Measurements from ENCODE around the gene MBOAT2. TPM values are rescaled to one million over a fixed set of nuclear protein-coding genes. Genes with fewer than 3 reads are reported as not detected.

MBOAT2 gene
- total and polyA plus RNA-seq, 12 donors: 0.24 to 9.6 (median 2.3) TPM

GRCh38 chr2:8858910-8859309, 144.6 kb downstream of the MBOAT2 start:
- WGBS, 4 donors: 56 to 73% (median 63%) methylated on average over 1 of the region's 1 CpG
- DNase-seq: no peak
- H3K36me3 ChIP-seq (replicated peaks in 1 of 2): no peaks in the 10 kb centered on the region
- intact Hi-C loops (cut with DNase I): no loop called here
- no peaks in the 10 kb centered on the region for H3K27me3 ChIP-seq
- TF ChIP-seq CTCF (IDR thresholded peaks at IDR 0.05): no peak
- no peak for TF ChIP-seq POLR2A (IDR thresholded peaks at IDR 0.05)
- no peak overlapping the region for H3K4me3 ChIP-seq
- no peak overlapping the region for H3K27ac ChIP-seq
- no peaks in the 10 kb centered on the region for H3K9me3 ChIP-seq (replicated peaks in 1 of 3)
- no peaks in the 10 kb centered on the region for H3K4me1 ChIP-seq (replicated peaks in 1 of 2)

- H3K27ac ChIP-seq: no peak overlapping the region
- no peaks in the 10 kb centered on the region for H3K9me3 ChIP-seq (replicated peaks in 1 of 3)
- TF ChIP-seq POLR2A (IDR thresholded peaks at IDR 0.05): no peak
- intact Hi-C loops (cut with DNase I): no loop called here
- no peak overlapping the region for H3K4me3 ChIP-seq
- H3K27me3 ChIP-seq: no peaks in the 10 kb centered on the region
- no peaks in the 10 kb centered on the region for H3K4me1 ChIP-seq (replicated peaks in 1 of 2)
- WGBS, 4 donors: 95 to 99% (median 96%) methylated on average over 7 of the region's 7 CpGs
- no peaks in the 10 kb centered on the region for H3K36me3 ChIP-seq (replicated peaks in 1 of 2)
- DNase-seq: no peak
Measured at GRCh38 chr2:8858264-8858663, 145.2 kb downstream of the MBOAT2 start.

GRCh38 chr2:8857709-8858108, 145.8 kb downstream of the MBOAT2 start:
- WGBS, 4 donors: 93 to 96% (median 94%) methylated on average over 11 of the region's 11 CpGs
- H3K4me1 ChIP-seq (replicated peaks in 1 of 2): no peaks in the 10 kb centered on the region
- H3K27me3 ChIP-seq: no peaks in the 10 kb centered on the region
- no peaks in the 10 kb centered on the region for H3K9me3 ChIP-seq (replicated peaks in 1 of 3)
- H3K27ac ChIP-seq: no peak overlapping the region
- no peak overlapping the region for H3K4me3 ChIP-seq
- intact Hi-C loops (cut with DNase I): no loop called here
- no peaks in the 10 kb centered on the region for H3K36me3 ChIP-seq (replicated peaks in 1 of 2)
- TF ChIP-seq POLR2A (IDR thresholded peaks at IDR 0.05) (no peak), CTCF (IDR thresholded peaks at IDR 0.05) (no peak)
- no peak for DNase-seq

GRCh38 chr2:8856176-8856575, 147.3 kb downstream of the MBOAT2 start:
- 88 to 95% (median 89%) methylated on average over 2 of the region's 2 CpGs for WGBS, 4 donors
- Histone ChIP-seq H3K4me1 (replicated peaks in 1 of 2) (no peaks in the 10 kb centered on the region), H3K27ac (no peak overlapping the region), H3K27me3 (no peaks in the 10 kb centered on the region), H3K36me3 (replicated peaks in 1 of 2) (no peaks in the 10 kb centered on the region), H3K4me3 (no peak overlapping the region), H3K9me3 (replicated peaks in 1 of 3) (no peaks in the 10 kb centered on the region)
- no peak for TF ChIP-seq POLR2A (IDR thresholded peaks at IDR 0.05)
- no peak for TF ChIP-seq CTCF (IDR thresholded peaks at IDR 0.05)
- intact Hi-C loops (cut with DNase I): no loop called here
- DNase-seq: no peak

- Histone ChIP-seq H3K27me3 (no peaks in the 10 kb centered on the region), H3K4me1 (replicated peaks in 1 of 2) (no peaks in the 10 kb centered on the region), H3K9me3 (replicated peaks in 1 of 3) (no peaks in the 10 kb centered on the region), H3K36me3 (replicated peaks in 1 of 2) (no peaks in the 10 kb centered on the region), H3K4me3 (no peak overlapping the region), H3K27ac (no peak overlapping the region)
- intact Hi-C loops (cut with DNase I): no loop called here
- 42 to 58% (median 48%) methylated on average over 3 of the region's 3 CpGs for WGBS, 4 donors
- TF ChIP-seq POLR2A (IDR thresholded peaks at IDR 0.05) (no peak), CTCF (IDR thresholded peaks at IDR 0.05) (no peak)
- no peak for DNase-seq
Measured at GRCh38 chr2:8855010-8855409, 148.5 kb downstream of the MBOAT2 start.

Data from adrenal gland (tissue), 12 donors.